Measurements from ENCODE around the gene ABCG4.
"Not testable (repeated sequence)": the region's sequence is repeated elsewhere in the genome, so short reads cannot be mapped to it uniquely, and the experiment has no call there.

The ABCG4 gene

GRCh38 chr11:119155733-119156492, 7.1 kb downstream of the ABCG4 start:
- DNase-seq, result no peak

DNA sequence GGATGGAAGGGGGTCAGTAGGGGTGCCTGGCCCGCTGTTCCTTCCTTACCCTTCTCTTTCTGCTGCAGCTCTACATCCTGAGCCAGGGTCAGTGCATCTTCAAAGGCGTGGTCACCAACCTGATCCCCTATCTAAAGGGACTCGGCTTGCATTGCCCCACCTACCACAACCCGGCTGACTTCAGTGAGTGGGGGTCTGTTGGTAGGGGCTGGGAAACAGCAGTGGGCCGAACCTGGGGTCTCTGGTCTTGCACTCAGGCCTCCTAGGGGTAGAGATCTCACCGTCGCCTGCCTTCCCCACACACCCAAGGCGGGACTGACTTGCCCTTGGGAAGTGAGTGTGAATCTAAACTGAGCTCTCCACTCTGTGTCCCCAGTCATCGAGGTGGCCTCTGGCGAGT, 7.6 kb downstream of the ABCG4 start:
- no peak for DNase-seq

DNA sequence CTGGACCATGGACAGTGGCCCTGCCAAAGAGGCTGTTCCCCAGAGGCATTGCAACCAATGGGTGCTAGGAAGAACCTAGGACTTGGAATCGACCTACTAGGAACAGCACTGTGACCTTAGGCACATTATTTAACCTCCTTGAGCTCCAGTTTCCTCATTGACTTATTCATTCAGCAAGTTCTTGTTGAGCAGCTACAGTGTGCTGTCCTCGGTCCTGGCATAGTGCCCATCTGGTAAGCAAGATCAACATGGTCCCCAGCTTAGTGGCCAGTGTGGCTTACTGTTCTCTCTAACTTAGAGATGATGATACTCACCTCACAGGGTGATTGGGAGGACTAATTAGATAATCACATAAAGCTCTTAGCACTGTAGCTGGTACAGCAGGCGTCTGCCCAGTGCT, 8.2 kb downstream of the ABCG4 start:
- no peak for DNase-seq

GRCh38 chr11:119158467-119158866, 9.6 kb downstream of the ABCG4 start:
- no peak for DNase-seq

DNA sequence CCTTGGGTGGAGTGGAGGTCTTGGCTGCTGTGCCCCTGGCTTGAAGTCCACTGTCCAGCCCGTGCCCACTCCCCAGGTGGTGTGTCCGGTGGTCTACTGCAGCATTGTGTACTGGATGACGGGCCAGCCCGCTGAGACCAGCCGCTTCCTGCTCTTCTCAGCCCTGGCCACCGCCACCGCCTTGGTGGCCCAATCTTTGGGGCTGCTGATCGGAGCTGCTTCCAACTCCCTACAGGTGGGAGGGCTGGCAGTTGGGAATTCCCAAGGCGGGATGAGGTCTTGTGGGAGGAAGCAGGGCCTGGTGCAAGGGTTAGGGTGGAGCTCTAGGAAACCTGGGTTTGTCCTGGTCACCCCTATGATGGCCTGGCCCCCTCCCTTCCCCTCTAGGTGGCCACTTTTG, 11.3 kb downstream of the ABCG4 start:
- DNase-seq, result no peak

- DNase-seq, result no peak
These were observed 13.0 kb downstream of the ABCG4 start for GRCh38 chr11:119161871-119162270.

DNA sequence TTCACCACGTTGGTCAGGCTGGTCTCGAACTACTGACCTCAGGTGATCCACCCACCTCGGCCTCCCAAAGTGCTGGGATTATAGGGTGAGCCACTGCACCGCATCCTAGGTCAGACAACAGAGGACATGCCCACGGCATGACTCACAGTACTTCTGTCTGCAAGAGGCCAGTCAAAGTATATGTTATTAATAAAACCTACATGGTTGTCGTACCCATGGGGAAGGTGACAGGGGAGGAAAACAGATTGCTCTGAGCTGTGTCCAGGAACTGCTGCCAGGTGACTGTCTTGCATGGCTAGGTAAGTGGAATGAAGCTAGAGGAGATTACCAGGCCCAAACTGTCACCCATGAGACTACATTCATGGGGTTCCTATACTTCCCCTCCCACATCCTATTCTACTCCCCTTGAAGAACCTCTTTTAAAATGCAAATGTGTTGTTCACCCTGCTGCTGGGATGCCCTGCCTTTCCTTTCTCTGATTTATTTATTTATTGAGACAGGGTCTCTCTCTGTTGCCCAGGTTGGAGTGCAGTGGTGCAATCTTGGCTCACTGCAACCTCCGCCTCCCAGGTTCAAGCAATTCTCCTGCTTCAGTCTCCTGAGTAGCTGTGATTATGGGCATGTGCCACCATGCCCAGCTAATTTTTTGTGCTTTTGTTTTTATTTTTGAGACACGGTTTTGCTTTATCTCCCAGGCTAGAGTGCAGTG, 17.7 kb downstream of the ABCG4 start:
- no peak for DNase-seq

DNA sequence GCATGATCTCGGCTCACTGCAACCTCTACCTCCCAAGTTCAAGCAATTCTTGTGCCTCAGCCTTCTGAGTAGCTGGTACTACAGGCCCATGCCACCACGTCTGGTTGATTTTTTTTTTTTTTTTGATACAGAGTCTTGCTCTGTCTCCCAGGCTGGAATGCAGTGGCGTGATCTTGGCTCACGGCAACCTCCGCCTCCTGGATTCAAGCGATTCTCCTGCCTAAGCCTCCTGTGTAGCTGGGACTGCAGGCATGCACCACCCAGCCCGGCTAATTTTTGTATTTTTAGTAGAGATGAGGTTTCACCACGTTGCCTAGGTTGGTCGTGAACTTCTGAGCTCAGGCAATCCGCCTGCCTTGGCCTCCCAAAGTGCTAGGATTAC, 18.2 kb downstream of the ABCG4 start:
- DNase-seq, result not testable (repeated sequence)

- DNase-seq, result no peak
These were observed 19.1 kb downstream of the ABCG4 start for GRCh38 chr11:119167933-119168332.

DNA sequence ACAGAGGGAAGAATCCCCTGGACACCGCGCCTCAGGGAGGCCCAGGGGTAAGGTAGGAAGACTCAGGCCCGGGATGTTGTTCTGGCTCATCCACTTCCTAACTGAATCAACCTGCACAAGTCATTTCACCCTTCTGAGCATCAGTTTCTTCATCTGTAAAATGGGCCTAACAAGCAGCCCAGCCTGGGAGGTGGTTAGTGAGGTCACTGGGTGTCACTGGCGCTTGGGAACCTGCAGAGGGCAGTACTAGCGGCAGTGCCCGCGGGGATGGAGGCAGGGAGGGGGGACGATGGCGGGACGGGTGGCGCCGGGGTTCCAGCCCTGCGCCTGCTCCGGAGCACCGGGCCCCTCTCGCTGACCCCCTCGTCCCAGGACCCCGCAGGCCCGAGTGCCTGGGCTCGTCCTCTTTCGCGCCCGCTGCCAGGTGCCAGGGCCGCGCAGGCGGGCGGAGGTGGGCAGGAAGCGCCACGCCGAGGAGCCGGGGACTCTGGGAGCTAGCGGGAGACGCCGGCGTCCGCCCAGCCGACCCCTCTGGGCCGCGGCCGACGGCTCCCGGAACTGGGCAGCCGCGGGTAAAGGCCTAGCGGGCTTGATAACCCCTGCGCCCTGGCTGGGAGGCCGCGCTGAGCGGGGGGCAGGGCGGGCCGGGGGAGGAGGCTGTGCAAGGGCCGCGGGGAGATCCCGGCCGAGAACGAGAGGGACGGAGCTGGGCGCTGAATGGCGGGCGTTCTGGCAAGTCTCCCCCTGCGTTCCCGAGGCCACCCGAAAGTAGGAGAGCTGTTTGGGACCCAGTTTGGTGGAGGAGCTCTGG, 19.8 kb downstream of the ABCG4 start, which contains the start of gene NLRX1:
NLRX1 (plus strand) TSS at position 255 of the 811 bp plus-strand sequence. CDS start 2,679 bp downstream, outside the sequence.
- peak; percentile 89 for DNase-seq

DNA sequence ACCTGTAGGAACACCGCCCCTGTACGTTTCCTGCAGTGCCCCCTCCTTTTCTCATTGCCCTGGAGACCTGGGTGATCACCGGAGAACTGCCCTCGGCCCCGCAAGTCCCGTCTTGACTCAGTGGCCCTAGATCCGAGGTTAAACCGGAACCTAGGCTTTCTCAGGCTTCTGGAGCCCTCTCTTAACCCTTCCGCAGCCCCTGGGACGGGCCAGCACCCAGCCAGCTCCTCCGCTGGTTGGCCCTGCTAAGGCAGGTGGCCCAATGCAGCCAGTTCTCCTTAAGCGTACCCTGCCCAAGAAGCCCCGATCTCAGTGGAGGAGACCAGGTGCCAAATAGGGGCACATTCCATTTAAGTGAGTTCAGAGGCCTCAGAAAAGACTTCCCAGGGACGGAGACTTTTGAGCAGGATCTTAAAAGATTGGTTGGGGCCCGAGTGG, 20.4 kb downstream of the ABCG4 start:
- no peak for DNase-seq

GRCh38 chr11:119172513-119172912, 23.7 kb downstream of the ABCG4 start:
- no peak for DNase-seq

DNA sequence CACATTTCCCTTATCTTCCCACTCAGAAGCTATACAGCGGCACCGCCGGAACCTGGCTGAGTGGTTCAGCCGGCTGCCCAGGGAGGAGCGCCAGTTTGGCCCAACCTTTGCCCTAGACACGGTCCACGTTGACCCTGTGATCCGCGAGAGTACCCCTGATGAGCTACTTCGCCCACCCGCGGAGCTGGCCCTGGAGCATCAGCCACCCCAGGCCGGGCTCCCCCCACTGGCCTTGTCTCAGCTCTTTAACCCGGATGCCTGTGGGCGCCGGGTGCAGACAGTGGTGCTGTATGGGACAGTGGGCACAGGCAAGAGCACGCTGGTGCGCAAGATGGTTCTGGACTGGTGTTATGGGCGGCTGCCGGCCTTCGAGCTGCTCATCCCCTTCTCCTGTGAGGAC, 24.6 kb downstream of the ABCG4 start:
- no peak for DNase-seq

GRCh38 chr11:119175493-119176077, 26.7 kb downstream of the ABCG4 start:
- no peak for DNase-seq

DNA sequence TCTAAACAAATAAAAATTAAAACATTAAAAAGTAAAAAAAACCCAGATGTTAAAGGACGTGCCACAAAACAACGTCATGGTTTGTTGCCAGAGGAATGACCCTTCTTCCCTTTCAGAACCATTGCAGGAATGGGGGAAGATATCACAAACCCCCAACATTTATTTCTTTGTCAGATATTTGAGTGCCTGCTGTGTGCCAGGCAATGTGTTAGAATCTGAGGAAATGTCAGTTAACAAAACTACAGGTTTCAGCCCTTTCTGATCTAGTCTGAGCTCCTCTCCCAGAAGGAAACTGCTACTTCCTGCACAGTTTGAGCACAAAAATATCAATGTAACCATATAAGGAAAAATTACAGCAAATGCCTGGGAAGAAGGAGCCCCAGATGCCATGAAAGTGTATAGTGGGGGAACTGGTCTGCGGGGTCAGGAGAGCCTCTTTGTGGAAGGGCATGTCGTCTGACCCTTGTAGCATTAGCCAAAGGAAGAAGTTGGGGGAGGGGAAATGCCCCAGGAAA, 29.4 kb downstream of the ABCG4 start:
- no peak for DNase-seq

DNA sequence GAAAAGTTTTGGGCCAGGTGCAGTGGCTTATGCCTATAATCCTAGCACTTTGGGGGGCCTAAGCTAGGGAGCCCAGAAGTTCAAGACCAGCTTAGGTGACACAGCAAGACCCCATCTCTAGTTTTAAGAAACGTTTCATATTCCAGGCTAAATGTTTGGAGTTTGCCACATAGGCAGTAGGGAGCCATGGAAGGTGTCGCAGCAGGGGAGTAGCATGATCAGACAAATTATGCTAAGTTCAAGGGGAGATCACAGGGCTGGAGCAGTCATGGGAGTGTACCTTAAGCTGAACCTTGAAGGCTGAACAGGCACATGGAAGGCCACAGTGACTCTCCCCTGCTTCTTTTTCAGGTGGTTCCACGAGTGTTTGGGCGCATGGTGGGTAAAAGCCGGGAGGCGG, 30.5 kb downstream of the ABCG4 start:
- DNase-seq, result no peak

GRCh38 chr11:119179983-119180382, 31.1 kb downstream of the ABCG4 start:
- no peak for DNase-seq

- DNase-seq, result no peak
These were observed 32.2 kb downstream of the ABCG4 start for GRCh38 chr11:119180729-119181676.

DNA sequence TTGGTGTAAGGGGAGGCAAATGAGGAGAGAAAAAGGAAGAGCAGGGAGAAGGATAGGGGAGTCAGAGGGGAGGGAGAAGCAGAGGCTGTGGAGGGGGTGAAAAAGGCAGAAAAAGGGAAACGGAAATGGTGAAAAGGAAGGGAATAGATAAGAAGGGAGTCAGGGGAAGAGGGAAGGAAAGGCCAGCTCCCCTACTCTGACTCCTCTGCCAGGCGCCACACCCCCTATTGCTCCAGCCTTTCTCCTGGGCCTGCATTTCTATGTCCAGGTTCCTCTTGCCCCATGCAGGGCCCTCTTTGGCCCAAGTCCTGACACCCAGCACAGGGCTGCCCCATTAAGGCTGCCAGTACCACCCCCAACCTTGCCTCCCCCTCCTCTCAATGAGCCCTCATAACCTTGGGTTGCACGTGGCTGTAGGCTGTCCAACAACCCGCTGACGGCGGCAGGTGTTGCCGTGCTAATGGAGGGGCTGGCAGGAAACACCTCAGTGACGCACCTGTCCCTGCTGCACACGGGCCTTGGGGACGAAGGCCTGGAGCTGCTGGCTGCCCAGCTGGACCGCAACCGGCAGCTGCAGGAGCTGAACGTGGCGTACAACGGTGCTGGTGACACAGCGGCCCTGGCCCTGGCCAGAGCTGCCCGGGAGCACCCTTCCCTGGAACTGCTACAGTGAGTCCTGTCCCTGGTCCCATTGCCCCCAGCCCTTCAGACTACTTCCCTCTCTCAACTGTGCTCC, 33.0 kb downstream of the ABCG4 start:
- no peak for DNase-seq

GRCh38 chr11:119184399-119184798, 35.5 kb downstream of the ABCG4 start:
- DNase-seq, result not testable (repeated sequence)

All from right hindlimb (tissue), 1 donor.